Gastrocnemius medialis (tissue), 4 donors: Measurements from ENCODE around the gene ETF1.

Source experiments
- CTCF ChIP-seq, 5 experiments: fragments of 450-650 bp in 3 of 5; fragments of 200-600 bp in 2 of 5; sonication (generic) in 2 of 5; IDR thresholded peaks in 4 of 5; conservative IDR thresholded peaks in 1 of 5; 1 replicate in 4 of 5; 2 replicates in 1 of 5; pipeline ENCODE4 v1.5.1; 2016 to 2019; ENCODE audit warnings: antibody characterized with exemption in 5 of 5, mild to moderate bottlenecking in 3 of 5, moderate library complexity in 3 of 5
- POLR2A ChIP-seq, 2 donors: fragments of 450-650 bp; IDR thresholded peaks; one replicate each; pipeline ENCODE4 v1.6.1; 2017; ENCODE audit warnings: antibody characterized with exemption in 2 of 2, mild to moderate bottlenecking in 2 of 2, moderate library complexity in 2 of 2

GRCh38 chr5:138580001-138580400 is 37.0 kb upstream of the ETF1 start:
- TF ChIP-seq CTCF (IDR thresholded peaks at IDR 0.05 in 4 of 5, conservative IDR thresholded peaks at IDR 0.05 in 1 of 5): no peak
- no peak for TF ChIP-seq POLR2A (IDR thresholded peaks at IDR 0.05)
